Esophagus squamous epithelium (tissue), 5 donors: ENCODE results near the gene TMEM234. TPM values are rescaled to one million over a fixed set of nuclear protein-coding genes. Genes with fewer than 3 reads are reported as not detected.

Source experiments
- DNase-seq: peaks from one replicate; lab custom pipeline; 2025; lab: John Stamatoyannopoulos, UW
- H3K27ac ChIP-seq, 4 donors: fragments of 200-600 bp; sonication (generic); one replicate each; pipeline ENCODE4 v1.5.1; 2016 to 2019; ENCODE audit warnings: mild to moderate bottlenecking in 1 of 4
- H3K27me3 ChIP-seq, 4 donors: fragments of 200-600 bp; sonication (generic); 1 replicate in 3 of 4; 2 replicates in 1 of 4; pipeline versions ENCODE4 v1.5.1 to v1.6.0; 2017 to 2021; ENCODE audit warnings: antibody characterized with exemption in 1 of 4
- H3K36me3 ChIP-seq, 3 donors: fragments of 200-600 bp; sonication (generic); one replicate each; pipeline ENCODE4 v1.5.1; 2016 to 2019
- H3K4me1 ChIP-seq, 3 donors: fragments of 200-600 bp; sonication (generic); one replicate each; pipeline ENCODE4 v1.5.1; 2017 to 2019
- H3K4me3 ChIP-seq, 4 donors: fragments of 200-600 bp; sonication (generic); 1 replicate in 3 of 4; 2 replicates in 1 of 4; pipeline ENCODE4 v1.5.1; 2016 to 2019; ENCODE audit warnings: mild to moderate bottlenecking in 2 of 4, moderate library complexity in 1 of 4
- H3K9me3 ChIP-seq, 3 donors: fragments of 200-600 bp; sonication (generic); one replicate each; pipeline ENCODE4 v1.5.1; 2016 to 2019
- POLR2A ChIP-seq, 4 donors: fragments of 450-650 bp; IDR thresholded peaks; one replicate each; pipeline ENCODE4 v1.6.1; 2017; ENCODE audit warnings: antibody characterized with exemption in 4 of 4, mild to moderate bottlenecking in 4 of 4, moderate library complexity in 3 of 4
- WGBS, 2 donors: methylation state at CpG; one replicate each; pipeline ENCODE4 v1.1.5; 2018; 5-methylcytosine and 5-hydroxymethylcytosine counted together
- intact Hi-C: fragments of 100-400 bp; cut with DNase I; formaldehyde crosslinking; loops from one replicate; pipeline ENCODE4 v1.15.0; 2022
- total RNA-seq, 4 donors: library from RNA; depleted of rRNA; stranded (reverse); fragments of >200 nt; gene quantifications; one replicate each; pipeline ENCODE4 v1.1.0, GENCODE V29; 2016
- TF ChIP-seq, protein P1 (sequence below), 6 experiments: fragments of 450-650 bp in 4 of 6; fragments of 200-600 bp in 2 of 6; sonication (generic) in 2 of 6; IDR thresholded peaks; one replicate each; pipeline ENCODE4 v1.5.1; 2016 to 2019; ENCODE audit warnings: antibody characterized with exemption in 6 of 6, mild to moderate bottlenecking in 4 of 6, moderate library complexity in 4 of 6
- donor health status: DM: yes; HTN: yes; CAD: no.

TMEM234 gene
- total RNA-seq, 4 donors from 2014 or later, result 6.4 to 11.1 (median 9.4) TPM

DNA sequence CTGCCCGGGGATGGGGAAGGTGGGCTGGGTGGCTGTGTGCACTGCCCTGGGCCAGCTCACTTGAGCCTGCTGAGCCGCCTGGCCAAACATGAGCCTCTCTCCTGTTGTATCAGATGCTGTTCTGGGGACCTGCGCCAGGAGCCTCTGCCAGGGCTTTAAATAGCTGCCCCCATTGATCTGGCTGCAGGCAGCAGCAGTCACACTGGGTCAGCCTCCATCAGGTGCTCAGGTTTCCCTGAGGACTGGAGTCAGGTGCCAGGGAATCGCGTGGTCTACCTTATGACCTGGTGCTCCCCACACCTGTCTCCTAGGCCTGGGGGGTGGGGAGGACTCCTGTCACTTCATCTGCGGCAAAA, 22.5 kb downstream of the TMEM234 start:
- Histone ChIP-seq H3K27ac (peak overlapping the region; percentile 74 to 91 (median 85)), H3K27me3 (no peaks in the 10 kb centered on the region), H3K36me3 (peaks cover 18 to 38% (median 22%) of the 10 kb centered on the region in 3 donors), H3K4me1 (peaks cover 7 to 44% (median 25%) of the 10 kb centered on the region in 3 donors), H3K9me3 (no peaks in the 10 kb centered on the region), H3K4me3 (peak overlapping the region in 2 of 4 donors; percentile 64 to 88)
- intact Hi-C loops, result no loop called here
- WGBS, 2 donors, result 20 to 24% methylated on average over 2 to 4 of the region's 6 CpGs
- TF ChIP-seq POLR2A (IDR thresholded peaks at IDR 0.05), result no peak
- TF ChIP-seq, protein P1, sequence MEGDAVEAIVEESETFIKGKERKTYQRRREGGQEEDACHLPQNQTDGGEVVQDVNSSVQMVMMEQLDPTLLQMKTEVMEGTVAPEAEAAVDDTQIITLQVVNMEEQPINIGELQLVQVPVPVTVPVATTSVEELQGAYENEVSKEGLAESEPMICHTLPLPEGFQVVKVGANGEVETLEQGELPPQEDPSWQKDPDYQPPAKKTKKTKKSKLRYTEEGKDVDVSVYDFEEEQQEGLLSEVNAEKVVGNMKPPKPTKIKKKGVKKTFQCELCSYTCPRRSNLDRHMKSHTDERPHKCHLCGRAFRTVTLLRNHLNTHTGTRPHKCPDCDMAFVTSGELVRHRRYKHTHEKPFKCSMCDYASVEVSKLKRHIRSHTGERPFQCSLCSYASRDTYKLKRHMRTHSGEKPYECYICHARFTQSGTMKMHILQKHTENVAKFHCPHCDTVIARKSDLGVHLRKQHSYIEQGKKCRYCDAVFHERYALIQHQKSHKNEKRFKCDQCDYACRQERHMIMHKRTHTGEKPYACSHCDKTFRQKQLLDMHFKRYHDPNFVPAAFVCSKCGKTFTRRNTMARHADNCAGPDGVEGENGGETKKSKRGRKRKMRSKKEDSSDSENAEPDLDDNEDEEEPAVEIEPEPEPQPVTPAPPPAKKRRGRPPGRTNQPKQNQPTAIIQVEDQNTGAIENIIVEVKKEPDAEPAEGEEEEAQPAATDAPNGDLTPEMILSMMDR (IDR thresholded peaks at IDR 0.05), result no peak
- DNase-seq, result no peak

DNA sequence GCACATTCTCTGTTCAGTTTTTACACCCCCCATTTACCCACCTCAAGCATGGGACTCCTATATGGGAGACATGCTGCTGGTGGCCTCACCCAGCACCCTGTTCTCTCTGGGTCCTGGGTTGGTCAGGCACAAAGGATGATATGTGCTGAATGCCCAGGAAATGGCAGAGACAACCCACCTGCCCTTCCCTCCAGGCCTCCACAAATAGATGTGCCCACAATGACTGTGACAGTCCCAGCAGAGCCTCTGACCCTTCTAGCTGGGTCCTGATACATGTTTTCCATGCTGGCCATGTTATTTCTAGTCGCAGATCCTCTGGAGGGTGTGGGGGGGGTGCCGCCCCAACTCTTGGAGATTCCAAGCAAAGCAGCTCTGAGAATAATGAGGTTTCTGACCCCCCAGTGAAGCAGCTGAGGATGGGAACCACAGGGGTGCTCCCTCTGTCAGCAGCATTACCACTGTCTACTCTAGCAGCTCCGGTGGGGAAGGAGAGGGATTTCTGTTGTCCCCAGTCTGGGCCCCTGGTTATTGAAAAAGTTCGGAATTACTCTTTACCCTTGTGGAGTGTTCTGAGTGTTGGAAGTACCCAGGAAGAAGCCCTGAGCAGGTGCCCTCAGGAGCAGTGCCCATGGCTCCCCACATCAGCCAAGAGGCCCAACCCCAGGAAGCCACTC, 23.0 kb downstream of the TMEM234 start:
- Histone ChIP-seq H3K27me3 (no peaks in the 10 kb centered on the region), H3K4me3 (no peak overlapping the region), H3K4me1 (peaks cover 7 to 40% (median 24%) of the 10 kb centered on the region in 3 donors), H3K27ac (peak overlapping the region in 3 of 4 donors; percentile 83 to 91 (median 87)), H3K36me3 (peaks cover 21 to 43% (median 27%) of the 10 kb centered on the region in 3 donors), H3K9me3 (no peaks in the 10 kb centered on the region)
- intact Hi-C loops, result no loop called here
- no CpG with 5 or more reads among the region's 4 CpGs for WGBS, 2 donors
- no peak for TF ChIP-seq POLR2A (IDR thresholded peaks at IDR 0.05)
- TF ChIP-seq, protein P1 (IDR thresholded peaks at IDR 0.05), result no peak
- no peak for DNase-seq

DNA sequence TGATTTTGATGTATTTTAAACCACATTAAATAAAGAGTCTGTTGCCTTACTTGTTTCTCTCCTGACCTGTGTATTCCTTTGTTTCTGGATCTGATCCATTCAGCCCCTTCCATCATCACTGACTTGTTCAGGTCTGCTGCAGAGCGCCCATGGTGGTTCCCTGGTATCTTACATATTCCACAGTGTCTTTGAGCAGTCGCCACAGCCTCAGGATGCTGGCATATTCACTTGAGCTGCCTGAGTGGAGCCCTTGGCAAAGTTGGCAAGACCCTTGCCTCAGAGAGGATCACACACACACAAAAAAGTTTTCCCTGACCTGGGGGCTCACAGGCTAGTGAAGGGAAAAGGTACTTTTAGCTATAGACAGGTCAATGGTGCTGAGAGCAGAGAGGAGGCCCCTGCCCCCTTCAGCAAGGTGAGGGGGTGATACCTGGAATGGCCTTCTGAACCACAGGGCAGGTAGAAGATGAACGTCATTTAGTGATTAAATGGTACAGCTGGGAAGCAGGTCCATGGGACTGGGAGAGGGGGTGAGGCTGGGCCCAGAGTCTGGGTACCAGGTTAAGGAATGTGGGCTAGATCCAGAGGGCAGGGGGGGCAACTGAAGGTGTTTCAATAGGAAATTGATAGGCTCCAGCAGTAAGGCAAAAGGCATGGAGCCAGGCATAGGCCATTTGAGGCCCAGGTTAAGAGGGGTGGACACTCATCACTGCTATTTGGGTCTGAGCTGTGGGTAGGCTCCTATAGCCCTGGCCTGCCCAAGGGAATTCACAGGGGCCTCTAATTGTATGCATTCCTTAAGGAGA, 23.7 kb downstream of the TMEM234 start:
- H3K9me3 ChIP-seq, result no peaks in the 10 kb centered on the region
- H3K4me1 ChIP-seq, result peaks cover 7 to 40% (median 24%) of the 10 kb centered on the region in 3 donors
- no peak for TF ChIP-seq POLR2A (IDR thresholded peaks at IDR 0.05)
- TF ChIP-seq, protein P1 (IDR thresholded peaks at IDR 0.05), result no peak
- 75% methylated on average over 3 of the region's 3 CpGs for WGBS, 2 donors
- H3K27ac ChIP-seq, result no peak overlapping the region
- H3K27me3 ChIP-seq, result no peaks in the 10 kb centered on the region
- no peak for DNase-seq
- intact Hi-C loops, result no loop called here
- no peak overlapping the region for H3K4me3 ChIP-seq
- peaks cover 29 to 51% (median 33%) of the 10 kb centered on the region in 3 donors for H3K36me3 ChIP-seq

DNA sequence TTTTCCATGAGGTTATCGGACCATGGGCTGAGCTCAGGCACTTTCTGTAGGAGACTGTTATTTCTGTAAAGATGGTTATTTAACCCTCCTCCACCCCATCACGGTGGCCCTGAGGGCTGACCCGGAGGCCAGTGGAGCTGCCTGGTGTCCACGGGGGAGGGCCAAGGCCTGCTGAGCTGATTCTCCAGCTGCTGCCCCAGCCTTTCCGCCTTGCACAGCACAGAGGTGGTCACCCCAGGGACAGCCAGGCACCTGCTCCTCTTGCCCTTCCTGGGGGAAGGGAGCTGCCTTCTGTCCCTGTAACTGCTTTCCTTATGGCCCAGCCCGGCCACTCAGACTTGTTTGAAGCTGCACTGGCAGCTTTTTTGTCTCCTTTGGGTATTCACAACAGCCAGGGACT, 24.3 kb downstream of the TMEM234 start:
- peaks cover 7 to 40% (median 24%) of the 10 kb centered on the region in 3 donors for H3K4me1 ChIP-seq
- TF ChIP-seq, protein P1 (IDR thresholded peaks at IDR 0.05), result no peak
- no peak for TF ChIP-seq POLR2A (IDR thresholded peaks at IDR 0.05)
- H3K27ac ChIP-seq, result no peak overlapping the region
- no peak for DNase-seq
- H3K9me3 ChIP-seq, result no peaks in the 10 kb centered on the region
- H3K36me3 ChIP-seq, result peaks cover 34 to 57% (median 35%) of the 10 kb centered on the region in 3 donors
- intact Hi-C loops, result no loop called here
- no peaks in the 10 kb centered on the region for H3K27me3 ChIP-seq
- H3K4me3 ChIP-seq, result no peak overlapping the region
- 60 to 65% methylated on average over 4 to 6 of the region's 6 CpGs for WGBS, 2 donors

DNA sequence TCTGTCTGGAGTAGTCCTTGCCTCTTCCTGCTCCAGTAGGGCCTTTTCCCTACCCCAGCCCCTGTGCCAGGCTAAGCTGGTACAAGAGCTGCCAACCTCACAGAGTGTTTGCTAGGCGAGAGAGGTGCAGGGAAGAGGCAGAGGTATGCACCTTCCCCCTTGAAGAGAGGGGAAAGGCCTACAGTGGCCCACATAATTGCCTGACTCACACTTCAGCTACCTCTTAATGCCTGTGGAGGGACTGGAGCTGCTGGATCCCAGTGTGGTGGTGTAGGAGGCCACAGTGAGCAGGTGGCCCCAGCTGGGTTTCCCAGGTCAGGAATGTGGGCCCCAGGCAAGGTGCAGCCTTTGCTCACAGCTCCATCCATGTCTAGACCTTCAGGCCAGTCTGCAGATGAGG, 25.1 kb downstream of the TMEM234 start:
- no peaks in the 10 kb centered on the region for H3K9me3 ChIP-seq
- H3K27ac ChIP-seq, result no peak overlapping the region
- TF ChIP-seq, protein P1 (IDR thresholded peaks at IDR 0.05), result no peak
- no peak for TF ChIP-seq POLR2A (IDR thresholded peaks at IDR 0.05)
- peaks cover 41 to 64% (median 42%) of the 10 kb centered on the region in 3 donors for H3K36me3 ChIP-seq
- no peak for DNase-seq
- peaks cover 7 to 38% (median 24%) of the 10 kb centered on the region in 3 donors for H3K4me1 ChIP-seq
- H3K27me3 ChIP-seq, result no peaks in the 10 kb centered on the region
- intact Hi-C loops, result no loop called here
- no CpG with 5 or more reads among the region's 1 CpG for WGBS, 2 donors
- no peak overlapping the region for H3K4me3 ChIP-seq
